SK-N-SH (cell line): ENCODE measurements around the gene PRKN. TPM values are rescaled to one million over a fixed set of nuclear protein-coding genes. Genes with fewer than 3 reads are reported as not detected.

Experiments
- CTCF ChIA-PET: fragments of 300-600, 350-600 bp; formaldehyde crosslinking; extraction: SDS; loops from one replicate; lab custom pipeline; 2021; lab: Yijun Ruan, JAX
- POLR2A ChIA-PET: fragments of 350-600 bp; sonication (Branson Sonifier 250); formaldehyde crosslinking; extraction: SDS; loops from one replicate; lab custom pipeline; 2020; ENCODE audit warnings: antibody characterized with exemption, inconsistent platforms; lab: Yijun Ruan, JAX
- DNase-seq: peaks from one replicate; pipeline ENCODE4 v3.0.0; 2012
- H2AFZ ChIP-seq: fragments of 200-600 bp; sonication (generic); 2 replicates; pipeline ENCODE4 v1.8.1; 2016; ENCODE audit warnings: antibody characterized with exemption, mild to moderate bottlenecking, low read depth
- H3F3A ChIP-seq: fragments of 200-600 bp; sonication (generic); replicated peaks from 2 replicates; pipeline ENCODE3; 2016; ENCODE audit warnings: antibody characterized with exemption, mild to moderate bottlenecking; ENCODE audit not compliant: insufficient read depth
- H3K27ac ChIP-seq, 2 experiments: fragments of 200-500 bp in 1 of 2; fragments of 200-600 bp in 1 of 2; sonication (Bioruptor generic) in 1 of 2; sonication (generic), shearing (Covaris generic) in 1 of 2; 2 replicates each; pipeline versions ENCODE4 v1.5.1 to v1.6.1; 2014 to 2016; ENCODE audit warnings: low read depth in 2 of 2, inconsistent platforms in 1 of 2, low read length in 1 of 2, mild to moderate bottlenecking in 1 of 2, mixed read lengths in 1 of 2
- H3K27me3 ChIP-seq: fragments of 200-600 bp; sonication (generic), shearing (Covaris generic); 2 replicates; pipeline ENCODE4 v1.6.1; 2016; ENCODE audit warnings: mixed run types; ENCODE audit not compliant: insufficient read depth
- H3K36me3 ChIP-seq, 2 experiments: fragments of 200-500 bp in 1 of 2; fragments of 200-600 bp in 1 of 2; sonication (Bioruptor generic) in 1 of 2; sonication (generic) in 1 of 2; replicated peaks in 1 of 2; 2 replicates each; pipeline versions ENCODE3 to v1.5.1; 2014 to 2016; ENCODE audit warnings: low read length in 1 of 2, mild to moderate bottlenecking in 1 of 2; ENCODE audit not compliant: insufficient read depth in 2 of 2, control insufficient read depth in 1 of 2
- H3K4me1 ChIP-seq, 2 experiments: fragments of 200-500 bp in 1 of 2; fragments of 200-600 bp in 1 of 2; sonication (Bioruptor generic) in 1 of 2; sonication (generic), shearing (Covaris generic) in 1 of 2; 2 replicates each; pipeline versions ENCODE4 v1.5.1 to v1.6.1; 2014 to 2016; ENCODE audit warnings: low read depth in 1 of 2, low read length in 1 of 2, mixed run types in 1 of 2; ENCODE audit not compliant: insufficient read depth in 2 of 2, control insufficient read depth in 1 of 2
- H3K4me2 ChIP-seq: fragments of 200-600 bp; sonication (generic), shearing (Covaris generic); 2 replicates; pipeline ENCODE4 v1.6.1; 2017; ENCODE audit warnings: mixed run types
- H3K4me3 ChIP-seq, 2 experiments: fragments of 200-500 bp in 1 of 2; fragments of 200-600 bp in 1 of 2; sonication (Bioruptor generic) in 1 of 2; sonication (generic), shearing (Covaris generic) in 1 of 2; 2 replicates each; pipeline versions ENCODE4 v1.5.1 to v1.8.1; 2014 to 2016; ENCODE audit warnings: low read depth in 2 of 2, inconsistent platforms in 1 of 2, low read length in 1 of 2, mild to moderate bottlenecking in 1 of 2, mixed read lengths in 1 of 2, moderate library complexity in 1 of 2
- H3K79me2 ChIP-seq: fragments of 200-600 bp; sonication (generic); 2 replicates; pipeline ENCODE4 v1.8.1; 2017; ENCODE audit warnings: mild to moderate bottlenecking; ENCODE audit not compliant: insufficient read depth
- H3K9ac ChIP-seq: fragments of 200-600 bp; sonication (generic); 2 replicates; pipeline ENCODE4 v1.6.1; 2017; ENCODE audit warnings: mixed run types
- H3K9me2 ChIP-seq: fragments of 200-600 bp; sonication (generic); 2 replicates; pipeline ENCODE4 v1.6.1; 2017; ENCODE audit warnings: mixed run types
- H3K9me3 ChIP-seq: fragments of 200-600 bp; sonication (generic); 2 replicates; pipeline ENCODE4 v1.6.1; 2017; ENCODE audit warnings: mixed run types, mild to moderate bottlenecking, moderate library complexity
- H4K20me1 ChIP-seq: fragments of 200-600 bp; sonication (generic); 2 replicates; pipeline ENCODE4 v1.6.1; 2017; ENCODE audit warnings: mild to moderate bottlenecking, mixed run types; ENCODE audit not compliant: insufficient read depth
- EP300 ChIP-seq, 2 experiments: IDR thresholded peaks; 2 replicates each; pipeline versions ENCODE4 v1.4.0 to v1.6.1; 2012; ENCODE audit warnings: borderline replicate concordance in 1 of 2, low read depth in 1 of 2, low read length in 1 of 2
- EZH2phosphoT487 ChIP-seq: fragments of 200-600 bp; sonication (generic); IDR thresholded peaks from 2 replicates; pipeline ENCODE4 v1.6.1; 2017; ENCODE audit warnings: low read depth, mixed run types, mild to moderate bottlenecking, antibody characterized with exemption, moderate library complexity, borderline replicate concordance
- FOXJ3 ChIP-seq: sonication (generic); formaldehyde crosslinking; IDR thresholded peaks from 2 replicates; pipeline ENCODE4 v1.5.1; 2020; ENCODE audit warnings: mild to moderate bottlenecking, missing genetic modification reagents
- GATA2 ChIP-seq: sonication (generic); formaldehyde crosslinking; IDR thresholded peaks from 2 replicates; pipeline ENCODE4 v1.5.0; 2020; ENCODE audit warnings: mild to moderate bottlenecking, missing genetic modification reagents
- JUND ChIP-seq: IDR thresholded peaks from 2 replicates; pipeline ENCODE4 v1.4.0; 2012
- MEF2A ChIP-seq: IDR thresholded peaks from 2 replicates; pipeline ENCODE4 v1.4.0; 2012; ENCODE audit warnings: low read depth, borderline replicate concordance
- MXI1 ChIP-seq: IDR thresholded peaks from 2 replicates; pipeline ENCODE4 v1.6.1; 2012; ENCODE audit warnings: mild to moderate bottlenecking, low read depth, low read length, improper control_type of control experiment
- NFIC ChIP-seq: IDR thresholded peaks from 2 replicates; pipeline ENCODE4 v1.4.0; 2012; ENCODE audit warnings: borderline replicate concordance
- NRF1 ChIP-seq: IDR thresholded peaks from 2 replicates; pipeline ENCODE4 v1.6.1; 2012; ENCODE audit warnings: low read depth, mild to moderate bottlenecking, low read length
- POLR2AphosphoS5 ChIP-seq: IDR thresholded peaks from 2 replicates; pipeline ENCODE4 v1.6.1; 2012; ENCODE audit warnings: low read depth, low read length
- RAD21 ChIP-seq: IDR thresholded peaks from 2 replicates; pipeline ENCODE4 v1.6.1; 2012; ENCODE audit warnings: mild to moderate bottlenecking, low read length
- RCOR1 ChIP-seq: fragments of 150-350 bp; IDR thresholded peaks from 2 replicates; pipeline ENCODE4 v1.6.1; 2017; ENCODE audit warnings: antibody characterized with exemption, low read length
- RFX5 ChIP-seq: IDR thresholded peaks from 2 replicates; pipeline ENCODE4 v1.6.1; 2012; ENCODE audit warnings: mild to moderate bottlenecking, improper control_type of control experiment, low read length
- SIN3A ChIP-seq: IDR thresholded peaks from 2 replicates; pipeline ENCODE4 v1.6.1; 2012; ENCODE audit warnings: low read depth, mild to moderate bottlenecking, low read length, moderate library complexity, borderline replicate concordance
- SMC3 ChIP-seq: IDR thresholded peaks from 2 replicates; pipeline ENCODE4 v1.6.1; 2012; ENCODE audit warnings: low read depth, low read length, improper control_type of control experiment
- TCF12 ChIP-seq: IDR thresholded peaks from 2 replicates; pipeline ENCODE4 v1.4.0; 2012
- YY1 ChIP-seq: IDR thresholded peaks from 2 replicates; pipeline ENCODE4 v1.4.0; 2012; ENCODE audit warnings: low read depth, mild to moderate bottlenecking
- WGBS: methylation state at CpG from one replicate; pipeline ENCODE4 v1.1.6; 2017; ENCODE audit warnings: low lambda C conversion rate; 5-methylcytosine and 5-hydroxymethylcytosine counted together
- polyA plus RNA-seq, 3 experiments: library from polyadenylated mRNA; depleted of rRNA; stranded (reverse); fragments of >200 nt; gene quantifications; 2 replicates each; pipeline ENCODE4 v1.2.3, GENCODE V29; 2012
- TF ChIP-seq, protein P1 (sequence below): fragments of 150-350 bp; IDR thresholded peaks from 2 replicates; pipeline ENCODE4 v1.6.1; 2017; ENCODE audit warnings: antibody characterized with exemption, low read length, low read depth, borderline replicate concordance
- TF ChIP-seq, protein P2 (sequence below): IDR thresholded peaks from 2 replicates; pipeline ENCODE4 v1.6.1; 2012; ENCODE audit warnings: mild to moderate bottlenecking, low read depth, low read length, moderate library complexity
- TF ChIP-seq, protein P3 (sequence below): IDR thresholded peaks from 2 replicates; pipeline ENCODE4; 2012
- TF ChIP-seq, protein P4 (sequence below): IDR thresholded peaks from 2 replicates; pipeline ENCODE4 v1.4.0; 2012; ENCODE audit warnings: low read depth, borderline replicate concordance

Gene PRKN
- polyA plus RNA-seq, 1 of the 3 experiments (the other 2 are of a cell fraction): 0.76 TPM

DNA sequence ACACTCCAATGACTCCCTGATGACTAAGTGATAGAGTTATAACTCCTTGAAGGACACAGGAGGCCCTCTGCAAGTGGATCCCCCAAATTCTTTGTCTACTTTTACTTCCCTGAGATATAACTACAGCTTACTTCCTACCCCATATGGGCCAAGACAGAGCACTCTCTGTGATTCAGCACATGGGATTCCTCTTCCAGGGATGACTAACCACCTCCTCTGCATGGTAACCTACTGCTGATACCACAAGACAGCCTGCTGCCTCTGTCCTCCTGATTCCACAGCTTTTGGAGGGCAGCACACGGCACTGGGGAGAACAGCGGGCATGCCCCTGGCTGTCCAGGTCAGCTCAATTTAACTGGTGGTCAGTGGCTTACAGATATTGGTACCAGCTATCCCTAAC lies 778.0 kb downstream of the PRKN start:
- no peaks in the 10 kb centered on the region for H3F3A ChIP-seq
- H3K36me3 ChIP-seq: no peaks in the 10 kb centered on the region
- no peaks in the 10 kb centered on the region for H3K9me3 ChIP-seq
- H3K4me1 ChIP-seq: no peaks in the 10 kb centered on the region; a peak in 1 of 4 replicates
- H3K27me3 ChIP-seq: no peaks in the 10 kb centered on the region
- H3K79me2 ChIP-seq: no peaks in the 10 kb centered on the region
- H3K9ac ChIP-seq: no peak overlapping the region
- H2AFZ ChIP-seq: no peak overlapping the region
- POLR2A ChIA-PET: no interaction called here
- no peak overlapping the region for H3K27ac ChIP-seq
- no peak for DNase-seq
- H3K9me2 ChIP-seq: no peaks in the 10 kb centered on the region
- TF ChIP-seq SIN3A: no peak
- TF ChIP-seq NRF1: no peak
- TF ChIP-seq TCF12: no peak
- no peak for TF ChIP-seq NFIC
- no peak for TF ChIP-seq EP300 (IDR thresholded peaks at IDR 0.05; ENCODE audit: borderline replicate concordance in 1 of 2, low read depth in 1 of 2, low read length in 1 of 2)
- no peak for TF ChIP-seq POLR2AphosphoS5
- TF ChIP-seq YY1: no peak
- TF ChIP-seq MEF2A: no peak
- TF ChIP-seq RAD21: no peak
- TF ChIP-seq MXI1: no peak
- TF ChIP-seq, protein P1, sequence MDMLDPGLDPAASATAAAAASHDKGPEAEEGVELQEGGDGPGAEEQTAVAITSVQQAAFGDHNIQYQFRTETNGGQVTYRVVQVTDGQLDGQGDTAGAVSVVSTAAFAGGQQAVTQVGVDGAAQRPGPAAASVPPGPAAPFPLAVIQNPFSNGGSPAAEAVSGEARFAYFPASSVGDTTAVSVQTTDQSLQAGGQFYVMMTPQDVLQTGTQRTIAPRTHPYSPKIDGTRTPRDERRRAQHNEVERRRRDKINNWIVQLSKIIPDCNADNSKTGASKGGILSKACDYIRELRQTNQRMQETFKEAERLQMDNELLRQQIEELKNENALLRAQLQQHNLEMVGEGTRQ: no peak
- TF ChIP-seq SMC3: no peak
- TF ChIP-seq GATA2 (CRISPR knock-in tag): no peak
- TF ChIP-seq, all 33 proteins: peak for 0
- Histone ChIP-seq H4K20me1 (no peaks in the 10 kb centered on the region), H3K4me2 (no peak overlapping the region), H3K4me3 (no peak overlapping the region)
- 63% methylated on average over 2 of the region's 2 CpGs for WGBS
- CTCF ChIA-PET: no interaction called here

DNA sequence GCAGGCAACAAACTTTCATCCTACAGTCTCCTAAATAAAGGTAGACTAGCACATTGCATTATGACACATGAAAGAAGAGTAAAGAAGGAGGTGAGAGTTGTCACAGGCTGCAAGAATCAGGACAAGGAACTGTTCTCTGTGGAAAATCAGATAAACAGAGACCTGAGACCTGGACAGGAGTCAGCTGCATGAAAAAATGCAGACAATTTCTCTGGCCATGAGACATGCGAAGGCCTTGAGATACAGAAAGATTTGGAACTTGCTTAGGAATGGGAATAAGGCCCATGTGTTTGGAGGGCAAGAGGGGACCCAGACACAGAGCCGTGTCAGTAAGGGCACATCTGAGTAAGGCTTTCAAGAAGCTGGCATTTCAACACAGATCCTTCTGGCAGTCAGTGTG lies 779.1 kb downstream of the PRKN start:
- DNase-seq: no peak
- CTCF ChIA-PET: no interaction called here
- Histone ChIP-seq H3K9me3 (no peaks in the 10 kb centered on the region), H3K9me2 (no peaks in the 10 kb centered on the region), H3K27me3 (no peaks in the 10 kb centered on the region), H3K4me1 (no peaks in the 10 kb centered on the region; a peak in 1 of 4 replicates), H3K79me2 (no peaks in the 10 kb centered on the region), H3K9ac (no peak overlapping the region), H4K20me1 (no peaks in the 10 kb centered on the region), H3K4me2 (no peak overlapping the region), H3K27ac (no peak overlapping the region), H2AFZ (no peak overlapping the region), H3K4me3 (no peak overlapping the region), H3F3A (no peaks in the 10 kb centered on the region), H3K36me3 (no peaks in the 10 kb centered on the region)
- 27% methylated on average over 2 of the region's 2 CpGs for WGBS
- POLR2A ChIA-PET: no interaction called here
- TF ChIP-seq RCOR1: no peak
- no peak for TF ChIP-seq POLR2AphosphoS5
- no peak for TF ChIP-seq RAD21
- no peak for TF ChIP-seq RFX5
- TF ChIP-seq, protein P1: no peak
- no peak for TF ChIP-seq EZH2phosphoT487
- TF ChIP-seq JUND: no peak
- TF ChIP-seq, protein P2, sequence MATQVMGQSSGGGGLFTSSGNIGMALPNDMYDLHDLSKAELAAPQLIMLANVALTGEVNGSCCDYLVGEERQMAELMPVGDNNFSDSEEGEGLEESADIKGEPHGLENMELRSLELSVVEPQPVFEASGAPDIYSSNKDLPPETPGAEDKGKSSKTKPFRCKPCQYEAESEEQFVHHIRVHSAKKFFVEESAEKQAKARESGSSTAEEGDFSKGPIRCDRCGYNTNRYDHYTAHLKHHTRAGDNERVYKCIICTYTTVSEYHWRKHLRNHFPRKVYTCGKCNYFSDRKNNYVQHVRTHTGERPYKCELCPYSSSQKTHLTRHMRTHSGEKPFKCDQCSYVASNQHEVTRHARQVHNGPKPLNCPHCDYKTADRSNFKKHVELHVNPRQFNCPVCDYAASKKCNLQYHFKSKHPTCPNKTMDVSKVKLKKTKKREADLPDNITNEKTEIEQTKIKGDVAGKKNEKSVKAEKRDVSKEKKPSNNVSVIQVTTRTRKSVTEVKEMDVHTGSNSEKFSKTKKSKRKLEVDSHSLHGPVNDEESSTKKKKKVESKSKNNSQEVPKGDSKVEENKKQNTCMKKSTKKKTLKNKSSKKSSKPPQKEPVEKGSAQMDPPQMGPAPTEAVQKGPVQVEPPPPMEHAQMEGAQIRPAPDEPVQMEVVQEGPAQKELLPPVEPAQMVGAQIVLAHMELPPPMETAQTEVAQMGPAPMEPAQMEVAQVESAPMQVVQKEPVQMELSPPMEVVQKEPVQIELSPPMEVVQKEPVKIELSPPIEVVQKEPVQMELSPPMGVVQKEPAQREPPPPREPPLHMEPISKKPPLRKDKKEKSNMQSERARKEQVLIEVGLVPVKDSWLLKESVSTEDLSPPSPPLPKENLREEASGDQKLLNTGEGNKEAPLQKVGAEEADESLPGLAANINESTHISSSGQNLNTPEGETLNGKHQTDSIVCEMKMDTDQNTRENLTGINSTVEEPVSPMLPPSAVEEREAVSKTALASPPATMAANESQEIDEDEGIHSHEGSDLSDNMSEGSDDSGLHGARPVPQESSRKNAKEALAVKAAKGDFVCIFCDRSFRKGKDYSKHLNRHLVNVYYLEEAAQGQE: no peak
- TF ChIP-seq, protein P3, sequence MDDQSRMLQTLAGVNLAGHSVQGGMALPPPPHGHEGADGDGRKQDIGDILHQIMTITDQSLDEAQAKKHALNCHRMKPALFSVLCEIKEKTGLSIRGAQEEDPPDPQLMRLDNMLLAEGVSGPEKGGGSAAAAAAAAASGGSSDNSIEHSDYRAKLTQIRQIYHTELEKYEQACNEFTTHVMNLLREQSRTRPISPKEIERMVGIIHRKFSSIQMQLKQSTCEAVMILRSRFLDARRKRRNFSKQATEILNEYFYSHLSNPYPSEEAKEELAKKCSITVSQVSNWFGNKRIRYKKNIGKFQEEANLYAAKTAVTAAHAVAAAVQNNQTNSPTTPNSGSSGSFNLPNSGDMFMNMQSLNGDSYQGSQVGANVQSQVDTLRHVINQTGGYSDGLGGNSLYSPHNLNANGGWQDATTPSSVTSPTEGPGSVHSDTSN: no peak
- TF ChIP-seq, protein P4, sequence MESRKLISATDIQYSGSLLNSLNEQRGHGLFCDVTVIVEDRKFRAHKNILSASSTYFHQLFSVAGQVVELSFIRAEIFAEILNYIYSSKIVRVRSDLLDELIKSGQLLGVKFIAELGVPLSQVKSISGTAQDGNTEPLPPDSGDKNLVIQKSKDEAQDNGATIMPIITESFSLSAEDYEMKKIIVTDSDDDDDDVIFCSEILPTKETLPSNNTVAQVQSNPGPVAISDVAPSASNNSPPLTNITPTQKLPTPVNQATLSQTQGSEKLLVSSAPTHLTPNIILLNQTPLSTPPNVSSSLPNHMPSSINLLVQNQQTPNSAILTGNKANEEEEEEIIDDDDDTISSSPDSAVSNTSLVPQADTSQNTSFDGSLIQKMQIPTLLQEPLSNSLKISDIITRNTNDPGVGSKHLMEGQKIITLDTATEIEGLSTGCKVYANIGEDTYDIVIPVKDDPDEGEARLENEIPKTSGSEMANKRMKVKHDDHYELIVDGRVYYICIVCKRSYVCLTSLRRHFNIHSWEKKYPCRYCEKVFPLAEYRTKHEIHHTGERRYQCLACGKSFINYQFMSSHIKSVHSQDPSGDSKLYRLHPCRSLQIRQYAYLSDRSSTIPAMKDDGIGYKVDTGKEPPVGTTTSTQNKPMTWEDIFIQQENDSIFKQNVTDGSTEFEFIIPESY: no peak
- TF ChIP-seq FOXJ3: no peak
